OCI-LY3 (cell line): ENCODE measurements around the gene C6orf118.

Source experiments
- EZH2phosphoT487 ChIP-seq: fragments of 200-600 bp; shearing (Covaris generic); IDR thresholded peaks from 2 replicates; pipeline ENCODE4 v1.6.1; 2018; ENCODE audit warnings: antibody characterized with exemption, mixed run types, low read depth
- TF ChIP-seq, protein P1 (sequence below): fragments of 200-600, 300-600 bp; sonication (generic); IDR thresholded peaks from 2 replicates; pipeline ENCODE4 v1.5.1; 2014; ENCODE audit warnings: antibody characterized with exemption, low read length, low read depth

DNA sequence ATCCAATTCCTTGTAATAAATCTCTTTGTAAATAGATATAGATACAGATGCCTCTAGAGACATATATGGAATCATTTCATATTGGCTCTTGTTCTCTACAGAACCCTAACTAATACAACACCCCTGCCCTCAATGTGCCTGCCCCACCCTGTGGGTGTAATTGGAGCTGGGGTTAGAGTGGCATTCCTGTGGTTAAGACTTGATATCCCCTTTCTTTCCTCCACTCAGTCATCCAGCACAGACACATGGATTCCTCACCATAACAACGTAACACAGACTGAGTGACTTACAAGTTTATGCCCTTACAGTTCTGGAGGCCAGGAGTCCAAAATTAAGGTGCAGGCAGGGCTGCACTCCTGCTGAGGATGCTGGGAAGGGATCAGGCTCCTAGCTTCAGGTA, 42.8 kb downstream of the C6orf118 start:
- TF ChIP-seq, protein P1, sequence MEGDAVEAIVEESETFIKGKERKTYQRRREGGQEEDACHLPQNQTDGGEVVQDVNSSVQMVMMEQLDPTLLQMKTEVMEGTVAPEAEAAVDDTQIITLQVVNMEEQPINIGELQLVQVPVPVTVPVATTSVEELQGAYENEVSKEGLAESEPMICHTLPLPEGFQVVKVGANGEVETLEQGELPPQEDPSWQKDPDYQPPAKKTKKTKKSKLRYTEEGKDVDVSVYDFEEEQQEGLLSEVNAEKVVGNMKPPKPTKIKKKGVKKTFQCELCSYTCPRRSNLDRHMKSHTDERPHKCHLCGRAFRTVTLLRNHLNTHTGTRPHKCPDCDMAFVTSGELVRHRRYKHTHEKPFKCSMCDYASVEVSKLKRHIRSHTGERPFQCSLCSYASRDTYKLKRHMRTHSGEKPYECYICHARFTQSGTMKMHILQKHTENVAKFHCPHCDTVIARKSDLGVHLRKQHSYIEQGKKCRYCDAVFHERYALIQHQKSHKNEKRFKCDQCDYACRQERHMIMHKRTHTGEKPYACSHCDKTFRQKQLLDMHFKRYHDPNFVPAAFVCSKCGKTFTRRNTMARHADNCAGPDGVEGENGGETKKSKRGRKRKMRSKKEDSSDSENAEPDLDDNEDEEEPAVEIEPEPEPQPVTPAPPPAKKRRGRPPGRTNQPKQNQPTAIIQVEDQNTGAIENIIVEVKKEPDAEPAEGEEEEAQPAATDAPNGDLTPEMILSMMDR = no peak
- no peak for TF ChIP-seq EZH2phosphoT487
